ENCODE measurements around the gene LUC7L2.
A peak's percentile ranks its signal among the peaks of the same experiment; 100 is the strongest.
"Not testable (repeated sequence)": the region's sequence is repeated elsewhere in the genome, so short reads cannot be mapped to it uniquely, and the experiment has no call there.

Gene LUC7L2

DNA sequence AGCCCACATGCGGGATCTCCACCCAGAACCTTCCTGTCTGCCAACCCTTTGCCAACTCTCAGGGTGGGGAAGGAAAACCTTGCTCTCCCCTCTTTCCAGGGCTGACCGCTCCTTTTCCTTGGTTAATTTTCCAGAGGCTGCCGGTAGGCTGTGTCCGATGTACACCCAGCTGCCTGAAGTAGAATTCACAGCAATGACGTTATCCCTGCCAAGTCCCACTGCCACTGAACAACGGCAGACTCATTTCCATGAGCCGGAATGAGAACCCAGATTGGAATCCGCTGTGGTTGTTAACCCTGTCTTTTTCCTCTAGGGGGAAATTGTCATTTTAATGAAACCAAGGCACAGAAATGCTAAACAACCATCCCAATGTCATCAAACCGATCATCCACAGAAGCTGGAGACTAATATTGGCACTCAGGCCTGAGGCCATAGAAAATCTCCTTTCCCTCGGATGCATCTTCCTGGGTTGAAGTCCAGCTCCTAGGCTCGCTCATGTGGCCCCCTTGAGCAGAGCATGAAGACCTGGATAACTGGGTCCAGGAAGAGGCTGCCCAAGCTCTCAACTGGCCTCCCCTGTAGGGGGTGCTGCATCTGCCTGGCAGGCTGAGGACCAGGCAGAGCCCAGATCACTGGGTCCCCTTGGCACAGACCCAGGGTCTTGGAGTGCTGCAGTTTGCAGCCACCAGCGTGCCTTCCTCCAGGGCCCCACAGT lies 93.4 kb downstream of the LUC7L2 start:
- peak; percentile 67 for DNase-seq

DNA sequence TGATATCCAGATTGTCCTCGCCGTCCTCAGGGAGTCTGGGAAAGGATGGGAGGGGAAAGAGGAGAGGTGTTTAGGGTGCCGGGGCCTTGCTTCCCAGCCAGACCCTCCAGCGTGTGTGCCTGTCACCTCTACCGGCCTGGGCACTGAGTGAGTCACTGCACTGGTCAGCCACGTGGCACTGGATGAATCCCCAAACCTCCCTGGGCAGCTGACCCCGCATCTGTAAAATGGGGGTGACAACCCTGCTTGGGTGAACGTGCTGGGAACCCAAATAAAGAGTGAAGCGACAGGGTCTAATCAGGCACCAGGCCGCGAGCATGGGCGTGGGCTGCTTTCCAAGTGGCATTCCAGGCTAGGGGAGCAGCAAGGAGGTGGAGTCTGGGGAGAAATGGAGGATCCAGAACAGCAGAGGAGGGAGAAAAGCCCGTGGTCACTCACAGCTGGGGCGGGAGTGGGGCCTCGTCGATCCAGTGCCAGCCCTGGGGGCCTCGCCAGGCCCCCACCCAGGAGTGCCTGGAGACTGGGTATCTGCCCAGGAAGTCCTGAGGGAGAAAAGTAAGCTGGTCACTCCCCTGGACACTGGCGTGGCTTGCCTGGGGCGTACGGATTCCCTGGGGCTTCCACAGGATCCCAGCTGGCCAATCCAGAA lies 94.1 kb downstream of the LUC7L2 start:
- no peak for DNase-seq

DNA sequence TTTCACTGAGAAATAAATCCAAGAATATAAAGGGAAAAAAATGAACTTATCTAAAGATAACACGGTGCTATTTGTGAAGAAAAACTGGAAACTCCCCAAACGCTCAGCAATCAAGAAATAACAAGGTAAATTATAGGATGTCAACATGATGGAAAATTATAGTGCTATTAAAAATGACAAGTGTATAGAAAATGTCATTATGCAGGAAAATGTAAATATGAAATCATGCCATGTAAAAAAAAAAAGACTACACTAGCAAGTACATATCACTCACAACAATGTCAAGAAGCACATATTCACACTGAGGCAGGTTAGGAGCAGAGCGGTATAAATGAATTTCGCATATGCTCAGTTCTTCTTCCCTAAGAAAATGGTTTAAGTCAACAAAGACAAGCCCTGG lies 96.1 kb downstream of the LUC7L2 start:
- DNase-seq = no peak

DNA sequence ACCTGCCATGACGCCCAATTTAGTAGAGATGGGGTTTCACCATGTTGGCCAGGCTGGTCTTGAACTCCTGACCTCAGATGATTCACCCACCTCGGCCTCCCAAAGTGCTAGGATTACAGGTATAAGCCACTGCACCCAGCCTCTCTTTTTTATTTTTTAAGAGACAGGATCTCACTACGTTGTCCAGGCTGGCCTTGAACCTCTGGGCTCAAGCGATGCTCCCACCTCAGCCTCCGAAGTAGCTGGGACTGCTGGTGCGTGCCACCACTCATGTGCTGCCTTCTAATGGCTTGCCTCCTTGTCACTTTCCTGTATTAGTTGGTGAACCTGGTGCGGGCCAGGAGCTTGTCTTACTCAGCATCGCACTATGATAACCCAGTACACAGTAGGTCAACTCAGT lies 96.8 kb downstream of the LUC7L2 start:
- no peak for DNase-seq

DNA sequence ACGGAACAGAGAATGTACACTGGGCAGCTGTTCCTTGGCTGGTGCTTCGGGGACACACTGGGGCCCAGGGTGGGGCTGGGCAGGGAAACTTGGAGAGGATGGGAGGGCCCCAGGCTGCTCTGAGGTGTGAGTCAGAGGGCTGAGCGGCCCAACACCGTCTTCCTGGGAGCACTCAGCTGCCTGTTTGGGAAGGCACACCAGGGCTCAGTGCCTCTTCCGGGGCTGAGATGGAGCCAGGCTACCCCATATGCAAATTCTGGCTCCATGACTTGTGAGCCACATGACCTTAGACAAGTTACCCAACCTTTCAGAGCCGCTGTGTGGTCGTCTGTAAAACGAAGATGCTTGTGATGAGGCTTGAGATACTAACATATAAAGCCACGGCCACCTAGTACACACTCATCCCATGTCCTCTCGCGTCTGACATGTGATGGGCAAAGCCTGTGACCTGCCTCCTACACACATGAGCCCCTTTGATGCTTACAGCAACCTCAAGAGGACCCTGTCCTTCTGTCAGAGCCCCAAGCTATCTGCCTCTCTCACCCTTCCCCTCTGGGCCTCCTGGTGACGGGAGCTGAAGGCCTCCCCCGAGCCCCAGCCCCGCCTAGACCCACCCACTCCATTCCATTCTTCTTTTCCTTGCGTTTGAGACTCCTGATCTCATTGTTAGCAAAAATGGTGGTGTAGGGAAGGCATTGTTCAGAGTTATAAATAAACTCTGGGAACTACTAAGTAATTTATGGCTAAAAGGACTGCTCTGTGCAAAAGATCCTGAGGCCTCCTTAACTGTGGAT lies 97.7 kb downstream of the LUC7L2 start:
- peak; percentile 13 for DNase-seq

DNA sequence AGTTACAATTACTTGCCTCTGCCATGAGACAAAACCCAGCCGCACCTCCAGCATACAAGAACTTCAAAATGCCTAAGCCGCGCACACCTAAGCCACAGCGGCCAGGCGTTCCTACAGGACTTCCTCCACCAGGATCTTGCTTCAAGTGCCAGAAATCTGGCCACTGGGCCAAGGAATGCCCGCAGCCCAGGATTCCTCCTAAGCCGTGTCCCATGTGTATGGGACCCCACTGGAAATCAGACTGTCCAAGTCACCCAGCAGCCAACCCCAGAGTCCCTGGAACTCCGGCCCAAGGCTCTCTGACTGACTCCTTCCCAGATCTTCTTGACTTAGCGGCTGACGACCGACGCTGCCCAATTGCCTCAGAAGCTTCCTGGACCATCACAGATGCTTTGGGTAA lies 103.7 kb downstream of the LUC7L2 start:
- not testable (repeated sequence) for DNase-seq

DNA sequence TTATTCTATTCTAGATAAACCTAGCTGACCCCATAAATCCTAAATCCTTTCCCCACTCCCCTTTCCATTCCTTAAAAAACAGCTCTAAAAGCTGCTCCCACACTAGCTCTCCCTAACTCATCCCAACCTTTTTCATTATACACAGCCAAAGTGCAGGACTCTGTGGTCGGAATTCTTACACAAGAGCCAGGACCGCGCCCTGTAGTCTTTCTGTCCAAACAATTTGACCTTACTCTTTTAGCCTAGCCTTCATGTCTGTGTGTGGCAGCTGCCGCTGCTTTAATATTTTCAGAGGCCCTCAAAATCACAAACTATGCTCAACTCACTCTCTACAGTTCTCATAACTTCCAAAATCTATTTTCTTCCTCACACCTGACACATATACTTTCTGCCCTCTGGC lies 104.8 kb downstream of the LUC7L2 start:
- not testable (repeated sequence) for DNase-seq

DNA sequence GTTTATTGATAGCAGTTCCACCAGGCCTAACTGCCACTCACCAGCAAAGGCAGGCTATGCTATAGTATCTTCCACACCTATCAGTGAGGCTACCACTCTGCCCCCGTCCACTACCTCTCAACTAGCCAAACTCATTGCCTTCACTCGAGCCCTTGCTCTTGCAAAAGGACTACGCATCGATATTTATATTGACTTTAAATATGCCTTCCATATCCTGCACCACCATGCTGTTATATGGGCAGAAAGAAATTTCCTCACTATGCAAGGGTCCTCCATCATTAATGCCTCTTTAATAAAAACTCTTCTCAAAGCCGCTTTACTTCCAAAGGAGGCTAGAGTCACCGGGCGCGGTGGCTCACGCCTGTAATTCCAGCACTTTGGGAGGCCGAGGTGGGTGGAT lies 105.4 kb downstream of the LUC7L2 start:
- DNase-seq = not testable (repeated sequence)

DNA sequence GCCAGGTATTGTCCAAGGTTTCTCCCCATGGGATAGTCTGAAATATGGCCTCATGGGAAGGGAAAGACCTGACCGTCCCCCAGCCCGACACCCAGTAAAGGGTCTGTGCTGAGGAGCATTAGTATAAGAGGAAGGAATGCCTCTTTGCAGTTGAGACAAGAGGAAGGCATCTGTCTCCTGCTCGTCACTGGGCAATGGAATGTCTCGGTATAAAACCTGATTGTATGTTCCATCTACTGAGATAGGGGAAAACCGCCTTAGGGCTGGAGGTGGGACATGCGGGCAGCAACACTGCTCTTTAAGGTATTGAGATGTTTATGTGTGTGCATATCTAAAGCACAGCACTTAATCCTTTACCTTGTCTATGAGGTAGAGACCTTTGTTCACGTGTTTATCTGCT lies 108.0 kb downstream of the LUC7L2 start:
- DNase-seq = not testable (repeated sequence)

DNA sequence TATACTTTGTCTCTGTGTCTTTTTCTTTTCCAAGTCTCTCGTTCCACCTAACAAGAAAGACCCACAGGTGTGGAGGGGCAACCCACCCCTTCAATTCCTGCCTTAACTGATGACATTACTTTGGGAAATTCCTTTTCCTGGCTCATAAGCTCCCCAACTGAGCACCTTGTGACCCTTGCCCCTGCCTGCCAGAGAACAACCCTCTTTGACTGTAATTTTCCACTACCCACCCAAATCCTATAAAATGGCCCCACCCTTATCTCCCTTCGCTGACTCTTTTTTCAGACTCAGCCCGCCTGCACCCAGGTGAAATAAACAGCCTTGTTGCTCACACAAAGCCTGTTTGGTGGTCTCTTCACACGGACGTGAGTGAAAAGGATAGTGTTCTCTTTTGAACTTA lies 108.6 kb downstream of the LUC7L2 start:
- DNase-seq = not testable (repeated sequence)

DNA sequence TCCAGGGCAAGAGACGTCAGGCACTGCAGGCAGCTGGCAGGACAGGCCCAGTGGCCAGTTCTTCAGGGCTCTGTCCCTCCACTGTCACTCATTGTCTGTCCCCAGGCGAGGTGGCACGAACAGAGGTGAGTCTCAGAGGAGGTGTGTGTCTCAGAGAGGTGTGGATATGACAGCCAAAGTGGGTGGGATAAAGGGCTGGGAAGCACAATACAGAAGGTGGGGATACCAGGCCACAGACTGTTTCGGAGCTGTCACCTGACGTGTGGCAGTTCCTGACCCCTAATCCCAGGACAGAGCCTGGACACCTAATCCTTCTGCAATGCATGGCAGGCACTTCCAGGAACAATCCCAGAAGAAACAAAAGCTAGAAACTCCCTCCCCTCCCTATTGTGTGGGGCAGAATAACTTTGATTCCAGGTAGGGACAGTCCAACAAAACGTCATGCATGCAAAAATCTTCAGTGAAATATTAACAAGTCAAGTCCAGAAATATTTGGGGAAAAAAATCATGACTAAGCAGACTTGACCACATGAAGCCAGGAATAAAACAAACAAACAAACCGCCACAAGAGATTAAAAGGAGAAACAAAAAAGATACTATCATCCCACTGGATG lies 112.2 kb downstream of the LUC7L2 start:
- DNase-seq = no peak

Data from fibroblast of skin of right quadriceps (primary cell).